K562 (cell line): ENCODE measurements around the gene PBXIP1. TPM values are rescaled to one million over a fixed set of nuclear protein-coding genes. Genes with fewer than 3 reads are reported as not detected.

Source experiments
- CHD4 ChIP-seq: fragments of 200-600 bp; sonication (generic); IDR thresholded peaks from 3 replicates; pipeline ENCODE4 v1.6.1; 2012; ENCODE audit warnings: low read depth, mild to moderate bottlenecking, mixed read lengths, low read length, inconsistent platforms; ENCODE audit not compliant: insufficient read depth, insufficient replicate concordance, poor library complexity, severe bottlenecking
- DNMT1 ChIP-seq: fragments of 450-650 bp; IDR thresholded peaks from 2 replicates; pipeline ENCODE4 v1.6.1; 2016; ENCODE audit warnings: antibody characterized with exemption, mild to moderate bottlenecking
- EHMT2 ChIP-seq: fragments of 450-650 bp; IDR thresholded peaks from 2 replicates; pipeline ENCODE4 v1.6.1; 2018; ENCODE audit warnings: antibody characterized with exemption
- EP300 ChIP-seq: IDR thresholded peaks from 2 replicates; pipeline ENCODE4 v1.6.1; 2012; ENCODE audit warnings: low read length, improper control_type of control experiment
- ETV6 ChIP-seq, 3 experiments: fragments of 150-350 bp in 1 of 3; sonication (generic) in 1 of 3; formaldehyde crosslinking in 1 of 3; IDR thresholded peaks; 2 replicates each; pipeline versions ENCODE4 v1.6.1 to v1.8.0; 2014 to 2022; ENCODE audit warnings: borderline replicate concordance in 2 of 3, low read depth in 2 of 3, antibody characterized with exemption in 1 of 3, low read length in 1 of 3, mild to moderate bottlenecking in 1 of 3, missing genetic modification reagents in 1 of 3
- HDAC6 ChIP-seq: IDR thresholded peaks from 2 replicates; pipeline ENCODE4 v1.6.1; 2012; ENCODE audit warnings: low read depth, mild to moderate bottlenecking, control low read depth, inconsistent platforms, low read length, moderate library complexity
- HMGN3 ChIP-seq: IDR thresholded peaks from 2 replicates; pipeline ENCODE4 v1.6.1; 2011; ENCODE audit warnings: borderline replicate concordance, low read depth, mild to moderate bottlenecking, mixed read lengths, low read length; ENCODE audit not compliant: insufficient read length; ENCODE audit errors: extremely low read depth
- LARP7 ChIP-seq: fragments of 450-650 bp; IDR thresholded peaks from 2 replicates; pipeline ENCODE4 v1.6.1; 2016
- MCM3 ChIP-seq: fragments of 450-650 bp; IDR thresholded peaks from 2 replicates; pipeline ENCODE4 v1.6.1; 2016
- MED1 ChIP-seq: sonication (generic); formaldehyde crosslinking; IDR thresholded peaks from 2 replicates; pipeline ENCODE4 v1.8.1; 2023; ENCODE audit warnings: missing genetic modification reagents, borderline replicate concordance
- NFIC ChIP-seq: fragments of 450-650 bp; IDR thresholded peaks from 2 replicates; pipeline ENCODE4 v1.6.1; 2017; ENCODE audit warnings: mild to moderate bottlenecking, inconsistent platforms
- PHTF2 ChIP-seq: fragments of 250-450 bp; sonication (Bioruptor Pico); IDR thresholded peaks from 2 replicates; pipeline ENCODE4 v1.5.0; 2021; ENCODE audit warnings: mild to moderate bottlenecking
- POLR2A ChIP-seq: fragments of 450-650 bp; conservative IDR thresholded peaks from 2 replicates; pipeline ENCODE4 v1.6.1; 2016
- RBM39 ChIP-seq: fragments of 200-400 bp; formaldehyde crosslinking; optimal IDR thresholded peaks from 2 replicates; pipeline ENCODE3; 2018; ENCODE audit warnings: low read depth, low read length
- SIN3B ChIP-seq: fragments of 450-650 bp; IDR thresholded peaks from 2 replicates; pipeline ENCODE4 v1.6.1; 2017; ENCODE audit warnings: low read depth, mild to moderate bottlenecking, moderate library complexity
- TEAD2 ChIP-seq: fragments of 450-650 bp; IDR thresholded peaks from 2 replicates; pipeline ENCODE4 v1.6.1; 2016; ENCODE audit warnings: missing genetic modification characterization, control low read depth, missing compliant biosample characterization
- TFAM ChIP-seq: fragments of 250-450 bp; sonication (Bioruptor Pico); conservative IDR thresholded peaks from 2 replicates; pipeline ENCODE4 v1.5.0; 2021; ENCODE audit warnings: mild to moderate bottlenecking, moderate library complexity
- TOE1 ChIP-seq, 2 experiments: fragments of 450-650 bp in 1 of 2; sonication (generic) in 1 of 2; formaldehyde crosslinking in 1 of 2; IDR thresholded peaks; 2 replicates each; pipeline versions ENCODE4 v1.7.1 to v1.8.0; 2016 to 2022; ENCODE audit warnings: borderline replicate concordance in 2 of 2, mild to moderate bottlenecking in 2 of 2, antibody characterized with exemption in 1 of 2, inconsistent platforms in 1 of 2, low read depth in 1 of 2, missing genetic modification reagents in 1 of 2, moderate library complexity in 1 of 2
- ZBTB17 ChIP-seq: fragments of 450-650 bp; formaldehyde crosslinking; IDR thresholded peaks from 2 replicates; pipeline ENCODE4 v1.4.0; 2020; ENCODE audit warnings: mild to moderate bottlenecking
- ZNF707 ChIP-seq: fragments of 250-450 bp; sonication (Bioruptor Pico); conservative IDR thresholded peaks from 2 replicates; pipeline ENCODE4 v1.8.0; 2022; ENCODE audit warnings: inconsistent platforms, mild to moderate bottlenecking, moderate library complexity
- ZNF77 ChIP-seq: fragments of 250-450 bp; sonication (Bioruptor Pico); IDR thresholded peaks from 2 replicates; pipeline ENCODE4 v1.5.0; 2020
- polyA plus RNA-seq, 8 experiments: library from polyadenylated mRNA; depleted of rRNA in 4 of 8; stranded (reverse) in 5 of 8; unstranded in 3 of 8; fragments of >200 nt; fragmentation: Nextera tagmentation in 2 of 8; fragmentation: Illumina TruSeq in 1 of 8; extraction: Ambion mirVana in 2 of 8; extraction: Trizol in 1 of 8; gene quantifications; 2 replicates each; pipeline versions ENCODE4 v1.2.1 to v1.2.3, GENCODE V29; 2011 to 2014; ENCODE audit warnings: inconsistent platforms in 1 of 8, missing spikeins in 1 of 8
- total RNA-seq, 7 experiments: library from RNA; depleted of rRNA in 6 of 7; stranded (reverse); fragments of >200 nt in 6 of 7; fragmentation: Illumina TruSeq in 2 of 7; extraction: Trizol in 2 of 7; gene quantifications; 2 replicates each; pipeline versions ENCODE4 v1.2.1 to v1.2.3, GENCODE V29; 2011 to 2021; ENCODE audit warnings: low replicate concordance in 1 of 7
- TF ChIP-seq, protein P1 (sequence below), 2 experiments: IDR thresholded peaks; 2 replicates each; pipeline ENCODE4 v1.6.1; 2012; ENCODE audit warnings: improper control_type of control experiment in 2 of 2, low read depth in 2 of 2, low read length in 2 of 2, borderline replicate concordance in 1 of 2
- TF ChIP-seq, protein P2 (sequence below): fragments of 450-650 bp; IDR thresholded peaks from 2 replicates; pipeline ENCODE4 v1.6.1; 2018; ENCODE audit not compliant: partially characterized antibody

The PBXIP1 gene
- total and polyA plus RNA-seq, 9 of the 15 experiments (the other 6 are each of a cell fraction or from before 2014, with no cell fraction given), result 0.13 to 8.3 (median 5.8) TPM

- TF ChIP-seq HMGN3 (peak; percentile 34), EHMT2 (no peak), ZNF707 (no peak), ZNF77 (CRISPR knock-in tag) (no peak), CHD4 (no peak), HDAC6 (no peak), NFIC (peak; percentile 17; the same call in 1 of the 2 replicates), MCM3 (no peak), TEAD2 (tag) (no peak), RBM39 (no peak), DNMT1 (0 out of 2 replicates have a peak, but pooled peaks have one; percentile 36), TOE1 (IDR thresholded peaks at IDR 0.05; ENCODE audit: borderline replicate concordance) (peak; percentile 45; the same call in 1 of the 2 replicates), TOE1 (CRISPR knock-in tag; IDR thresholded peaks at IDR 0.05; ENCODE audit: borderline replicate concordance, low read depth) (no peak), ETV6 (IDR thresholded peaks at IDR 0.05; ENCODE audit: borderline replicate concordance in 1 of 2, low read depth in 2 of 2, low read length in 1 of 2) (no peak), ETV6 (CRISPR knock-in tag; IDR thresholded peaks at IDR 0.05; ENCODE audit: borderline replicate concordance) (no peak), MED1 (CRISPR knock-in tag) (no peak), ZBTB17 (0 out of 2 replicates have a peak, but pooled peaks have one; percentile 34), SIN3B (no peak), TFAM (no peak), EP300 (peak; percentile 40; the same call in 1 of the 2 replicates), POLR2A (peak; percentile 86), PHTF2 (CRISPR knock-in tag) (no peak), LARP7 (0 out of 2 replicates have a peak, but pooled peaks have one; percentile 14)
- TF ChIP-seq, protein P1, sequence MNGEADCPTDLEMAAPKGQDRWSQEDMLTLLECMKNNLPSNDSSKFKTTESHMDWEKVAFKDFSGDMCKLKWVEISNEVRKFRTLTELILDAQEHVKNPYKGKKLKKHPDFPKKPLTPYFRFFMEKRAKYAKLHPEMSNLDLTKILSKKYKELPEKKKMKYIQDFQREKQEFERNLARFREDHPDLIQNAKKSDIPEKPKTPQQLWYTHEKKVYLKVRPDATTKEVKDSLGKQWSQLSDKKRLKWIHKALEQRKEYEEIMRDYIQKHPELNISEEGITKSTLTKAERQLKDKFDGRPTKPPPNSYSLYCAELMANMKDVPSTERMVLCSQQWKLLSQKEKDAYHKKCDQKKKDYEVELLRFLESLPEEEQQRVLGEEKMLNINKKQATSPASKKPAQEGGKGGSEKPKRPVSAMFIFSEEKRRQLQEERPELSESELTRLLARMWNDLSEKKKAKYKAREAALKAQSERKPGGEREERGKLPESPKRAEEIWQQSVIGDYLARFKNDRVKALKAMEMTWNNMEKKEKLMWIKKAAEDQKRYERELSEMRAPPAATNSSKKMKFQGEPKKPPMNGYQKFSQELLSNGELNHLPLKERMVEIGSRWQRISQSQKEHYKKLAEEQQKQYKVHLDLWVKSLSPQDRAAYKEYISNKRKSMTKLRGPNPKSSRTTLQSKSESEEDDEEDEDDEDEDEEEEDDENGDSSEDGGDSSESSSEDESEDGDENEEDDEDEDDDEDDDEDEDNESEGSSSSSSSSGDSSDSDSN (IDR thresholded peaks at IDR 0.05; ENCODE audit: borderline replicate concordance in 1 of 2, low read depth in 2 of 2, low read length in 2 of 2), result 0 out of 4 replicates have a peak, but pooled peaks of 1 of the 2 experiments have one; percentile 12
- TF ChIP-seq, protein P2, sequence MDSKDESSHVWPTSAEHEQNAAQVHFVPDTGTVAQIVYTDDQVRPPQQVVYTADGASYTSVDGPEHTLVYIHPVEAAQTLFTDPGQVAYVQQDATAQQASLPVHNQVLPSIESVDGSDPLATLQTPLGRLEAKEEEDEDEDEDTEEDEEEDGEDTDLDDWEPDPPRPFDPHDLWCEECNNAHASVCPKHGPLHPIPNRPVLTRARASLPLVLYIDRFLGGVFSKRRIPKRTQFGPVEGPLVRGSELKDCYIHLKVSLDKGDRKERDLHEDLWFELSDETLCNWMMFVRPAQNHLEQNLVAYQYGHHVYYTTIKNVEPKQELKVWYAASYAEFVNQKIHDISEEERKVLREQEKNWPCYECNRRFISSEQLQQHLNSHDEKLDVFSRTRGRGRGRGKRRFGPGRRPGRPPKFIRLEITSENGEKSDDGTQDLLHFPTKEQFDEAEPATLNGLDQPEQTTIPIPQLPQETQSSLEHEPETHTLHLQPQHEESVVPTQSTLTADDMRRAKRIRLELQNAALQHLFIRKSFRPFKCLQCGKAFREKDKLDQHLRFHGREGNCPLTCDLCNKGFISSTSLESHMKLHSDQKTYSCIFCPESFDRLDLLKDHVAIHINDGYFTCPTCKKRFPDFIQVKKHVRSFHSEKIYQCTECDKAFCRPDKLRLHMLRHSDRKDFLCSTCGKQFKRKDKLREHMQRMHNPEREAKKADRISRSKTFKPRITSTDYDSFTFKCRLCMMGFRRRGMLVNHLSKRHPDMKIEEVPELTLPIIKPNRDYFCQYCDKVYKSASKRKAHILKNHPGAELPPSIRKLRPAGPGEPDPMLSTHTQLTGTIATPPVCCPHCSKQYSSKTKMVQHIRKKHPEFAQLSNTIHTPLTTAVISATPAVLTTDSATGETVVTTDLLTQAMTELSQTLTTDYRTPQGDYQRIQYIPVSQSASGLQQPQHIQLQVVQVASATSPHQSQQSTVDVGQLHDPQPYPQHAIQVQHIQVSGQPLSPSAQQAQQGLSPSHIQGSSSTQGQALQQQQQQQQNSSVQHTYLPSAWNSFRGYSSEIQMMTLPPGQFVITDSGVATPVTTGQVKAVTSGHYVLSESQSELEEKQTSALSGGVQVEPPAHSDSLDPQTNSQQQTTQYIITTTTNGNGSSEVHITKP, result peak; percentile 19
These were observed 17.6 kb upstream of the PBXIP1 start (continued) for GRCh38 chr1:154973344-154974101.
